SU-DHL-6 (cell line): ENCODE measurements around the gene ADAMTS18.

ENCODE experiments used
- CTCF ChIP-seq: fragments of 200-600 bp; sonication (generic); IDR thresholded peaks from one replicate; pipeline ENCODE4 v1.5.1; 2017; ENCODE audit warnings: antibody characterized with exemption, mild to moderate bottlenecking, low read length, moderate library complexity; ENCODE audit not compliant: insufficient read depth, poor library complexity, severe bottlenecking
- EZH2phosphoT487 ChIP-seq: fragments of 200-600 bp; sonication (generic), shearing (Covaris generic); conservative IDR thresholded peaks from 2 replicates; pipeline ENCODE4 v1.6.1; 2018; ENCODE audit warnings: mild to moderate bottlenecking, antibody characterized with exemption, low read length, moderate library complexity, mixed read lengths

- TF ChIP-seq CTCF (no peak), EZH2phosphoT487 (no peak)
Observed at GRCh38 chr16:77387815-77388209, 47.0 kb downstream of the ADAMTS18 start.
